AG04449 (cell line): ENCODE results near the gene TSPEAR.

Experiments
- CTCF ChIA-PET: fragments of 350-600 bp; formaldehyde crosslinking; extraction: SDS; loops from one replicate; lab custom pipeline; 2021; ENCODE audit warnings: antibody characterized with exemption; lab: Yijun Ruan, JAX
- POLR2A ChIA-PET: fragments of 400-600, 350-600 bp; formaldehyde crosslinking; extraction: SDS; loops from one replicate; lab custom pipeline; 2020; ENCODE audit warnings: antibody characterized with exemption, inconsistent platforms; lab: Yijun Ruan, JAX
- DNase-seq: peaks from one replicate; pipeline ENCODE4 v3.0.0-alpha.2; 2010; ENCODE audit warnings: low read depth, low spot score
- H3K4me3 ChIP-seq: 2 replicates; pipeline ENCODE4 v1.5.1; 2011; ENCODE audit warnings: low read depth, mild to moderate bottlenecking, control low read depth, low read length
- TF ChIP-seq, protein P1 (sequence below): IDR thresholded peaks from one replicate; pipeline ENCODE4 v1.5.1; 2011; ENCODE audit warnings: mild to moderate bottlenecking, moderate library complexity, low read length, control low read depth, inconsistent platforms; ENCODE audit not compliant: insufficient read depth; ENCODE audit errors: missing control alignments

TSPEAR gene

DNA sequence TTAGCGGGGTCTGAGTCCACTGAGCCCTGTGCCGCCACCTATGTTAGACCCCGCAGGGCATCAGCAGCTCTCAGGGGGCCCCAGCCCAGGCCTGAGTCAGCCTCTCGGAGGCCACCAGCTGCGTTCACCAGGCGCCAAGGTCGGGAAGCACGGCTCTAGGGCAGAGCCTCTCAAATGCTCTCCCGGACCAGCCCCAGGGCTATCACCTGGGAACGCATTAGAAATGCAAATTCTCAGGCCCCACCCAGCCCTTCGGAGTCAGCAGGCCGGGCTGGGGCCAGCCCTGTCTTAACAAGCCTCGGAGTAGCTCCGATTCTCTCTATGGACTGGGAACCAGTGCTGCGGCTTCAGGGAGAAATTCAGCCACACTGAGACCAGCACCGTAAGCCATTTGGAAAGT lies 37.2 kb upstream of the TSPEAR start:
- no peak for DNase-seq
- ChIA-PET CTCF (interaction anchor here (1.3 kb wide), 1 partner anchor 9 kb away, joined by 3 read pairs; no protein-coding TSS in a partner anchor), POLR2A (no interaction called here)
- no peak overlapping the region for H3K4me3 ChIP-seq
- TF ChIP-seq, protein P1, sequence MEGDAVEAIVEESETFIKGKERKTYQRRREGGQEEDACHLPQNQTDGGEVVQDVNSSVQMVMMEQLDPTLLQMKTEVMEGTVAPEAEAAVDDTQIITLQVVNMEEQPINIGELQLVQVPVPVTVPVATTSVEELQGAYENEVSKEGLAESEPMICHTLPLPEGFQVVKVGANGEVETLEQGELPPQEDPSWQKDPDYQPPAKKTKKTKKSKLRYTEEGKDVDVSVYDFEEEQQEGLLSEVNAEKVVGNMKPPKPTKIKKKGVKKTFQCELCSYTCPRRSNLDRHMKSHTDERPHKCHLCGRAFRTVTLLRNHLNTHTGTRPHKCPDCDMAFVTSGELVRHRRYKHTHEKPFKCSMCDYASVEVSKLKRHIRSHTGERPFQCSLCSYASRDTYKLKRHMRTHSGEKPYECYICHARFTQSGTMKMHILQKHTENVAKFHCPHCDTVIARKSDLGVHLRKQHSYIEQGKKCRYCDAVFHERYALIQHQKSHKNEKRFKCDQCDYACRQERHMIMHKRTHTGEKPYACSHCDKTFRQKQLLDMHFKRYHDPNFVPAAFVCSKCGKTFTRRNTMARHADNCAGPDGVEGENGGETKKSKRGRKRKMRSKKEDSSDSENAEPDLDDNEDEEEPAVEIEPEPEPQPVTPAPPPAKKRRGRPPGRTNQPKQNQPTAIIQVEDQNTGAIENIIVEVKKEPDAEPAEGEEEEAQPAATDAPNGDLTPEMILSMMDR: no peak

DNA sequence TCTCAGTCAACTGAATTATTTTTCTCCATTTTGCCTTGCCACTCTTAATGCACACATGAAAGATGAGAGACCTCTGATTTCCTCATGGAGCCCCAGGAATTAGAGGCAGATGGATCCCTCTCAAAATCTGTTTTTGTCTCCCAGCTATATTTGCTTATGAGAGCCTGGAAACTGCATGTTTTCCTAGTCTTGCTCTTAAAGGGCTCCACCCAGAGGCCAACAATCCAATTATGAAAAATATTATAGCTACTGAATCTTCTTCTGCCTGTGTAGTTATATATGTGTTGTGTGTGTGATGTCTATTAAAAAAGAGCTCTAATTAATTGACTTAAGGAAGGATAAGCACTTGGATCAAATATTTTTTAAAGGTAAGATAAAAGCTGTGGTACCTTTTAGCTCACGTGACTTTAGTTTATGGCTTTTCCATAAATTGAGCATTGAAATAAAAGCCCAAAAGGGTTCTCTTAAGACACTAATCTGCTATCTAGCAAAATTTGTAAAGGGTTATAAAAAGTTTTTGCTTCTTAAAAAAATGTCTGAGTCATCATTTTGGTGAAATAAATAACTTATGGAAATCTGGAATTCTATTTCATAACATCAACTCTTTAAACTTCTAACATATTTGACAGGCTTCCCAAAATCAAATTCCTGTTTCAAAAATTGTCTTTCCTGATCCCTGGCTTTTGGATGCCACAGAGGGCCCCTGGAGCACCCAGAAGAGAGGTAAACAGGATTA lies 31.2 kb upstream of the TSPEAR start:
- TF ChIP-seq, protein P1: no peak
- ChIA-PET CTCF (interaction anchor here (0.7 to 1.4 kb wide), 6 partner anchors 11 to 232 kb away, joined by 3 to 6 read pairs (median 4); no protein-coding TSS in a partner anchor), POLR2A (interaction anchor here (0.5 kb wide), 1 partner anchor 876 kb away, joined by 3 read pairs; no protein-coding TSS in a partner anchor)
- DNase-seq: no peak
- no peak overlapping the region for H3K4me3 ChIP-seq

DNA sequence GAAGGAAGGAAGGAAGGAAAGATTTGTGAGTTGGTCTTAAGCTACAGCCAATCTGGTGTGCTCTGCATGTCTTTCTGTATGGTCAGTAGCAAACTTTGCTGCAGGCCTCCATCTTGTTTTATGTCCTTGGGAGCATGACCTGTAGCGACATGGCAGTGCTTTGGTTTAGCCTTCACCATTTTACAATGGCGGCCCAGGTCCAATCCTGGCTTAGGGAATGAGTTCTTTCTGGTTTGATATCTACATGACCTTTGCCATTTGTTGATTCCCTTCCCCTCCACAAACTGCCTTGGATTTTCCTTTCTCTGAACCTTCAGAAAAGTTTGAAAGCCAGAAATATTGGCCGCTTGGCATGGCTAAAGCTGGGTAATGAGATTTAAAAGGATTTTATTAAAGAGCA lies 30.5 kb upstream of the TSPEAR start:
- no peak overlapping the region for H3K4me3 ChIP-seq
- no peak for DNase-seq
- CTCF ChIA-PET: interaction anchor here (1.1 to 1.4 kb wide), 4 partner anchors 16 to 232 kb away, joined by 3 to 6 read pairs (median 4); no protein-coding TSS in a partner anchor
- POLR2A ChIA-PET: interaction anchor here (0.5 kb wide), 1 partner anchor 877 kb away, joined by 3 read pairs; no protein-coding TSS in a partner anchor
- TF ChIP-seq, protein P1: no peak

DNA sequence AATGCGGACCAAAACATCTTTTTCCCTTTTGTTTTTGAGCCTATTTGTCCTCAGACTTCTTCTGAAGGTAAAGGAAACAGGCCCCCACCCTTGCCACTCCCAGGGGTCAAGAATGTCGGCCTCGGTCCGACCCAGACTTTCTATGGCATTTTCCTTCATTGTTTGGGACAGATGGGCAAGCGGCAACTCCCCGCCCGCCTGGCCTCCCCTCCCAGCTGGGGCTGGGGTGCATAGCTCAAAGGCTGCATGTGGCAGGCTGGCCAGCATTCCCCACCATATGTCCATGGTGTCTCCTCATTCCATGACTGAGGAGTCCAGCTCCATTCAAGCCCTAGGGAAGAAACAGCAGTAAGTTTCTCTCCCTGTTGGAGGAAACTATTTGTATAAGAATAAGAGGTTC lies 29.4 kb upstream of the TSPEAR start:
- no peak overlapping the region for H3K4me3 ChIP-seq
- POLR2A ChIA-PET: no interaction called here
- CTCF ChIA-PET: interaction anchor here (0.8 kb wide), 1 partner anchor 14 kb away, joined by 3 read pairs; no protein-coding TSS in a partner anchor
- TF ChIP-seq, protein P1: no peak
- DNase-seq: no peak

DNA sequence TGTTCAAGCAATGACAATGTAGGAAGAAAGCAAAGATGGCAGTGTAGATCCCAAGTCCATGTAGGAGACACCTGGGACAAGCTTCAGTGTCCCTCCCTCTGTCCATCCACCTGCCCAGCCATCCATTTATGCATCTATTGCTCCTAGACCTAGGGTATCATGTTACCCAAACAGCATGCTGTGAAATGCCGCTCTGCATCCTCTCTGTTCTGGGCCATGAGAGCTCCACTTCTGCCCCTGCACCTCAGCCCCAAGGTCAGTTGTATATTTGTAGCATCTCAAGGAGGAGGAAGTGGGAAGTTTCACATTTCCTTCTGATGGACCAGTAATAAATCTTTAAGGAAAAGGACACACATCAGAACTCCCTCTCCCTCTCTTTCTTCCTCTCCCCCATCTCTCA lies 27.9 kb upstream of the TSPEAR start:
- CTCF ChIA-PET: no interaction called here
- no peak for DNase-seq
- TF ChIP-seq, protein P1: no peak
- POLR2A ChIA-PET: no interaction called here
- no peak overlapping the region for H3K4me3 ChIP-seq

DNA sequence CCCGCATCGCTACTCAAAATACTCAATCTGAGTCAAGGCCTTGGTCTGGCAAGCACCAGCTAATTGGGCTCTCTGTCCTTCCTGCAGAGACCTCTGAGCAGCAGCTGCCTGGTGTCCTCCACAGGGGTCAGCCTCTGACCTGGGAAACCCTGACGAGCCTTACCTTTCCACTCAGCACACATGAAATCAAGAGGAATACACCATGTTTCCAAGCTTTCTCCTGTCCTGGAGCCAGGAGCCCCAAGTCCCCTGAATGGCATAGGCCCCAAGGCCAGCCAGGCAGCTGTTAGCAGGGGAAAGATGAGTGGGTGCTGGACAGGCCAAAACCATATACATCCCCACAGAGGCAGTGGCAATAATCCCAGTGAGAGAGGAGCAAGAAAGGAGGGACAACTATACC lies 27.2 kb upstream of the TSPEAR start:
- ChIA-PET POLR2A (no interaction called here), CTCF (no interaction called here)
- H3K4me3 ChIP-seq: no peak overlapping the region
- TF ChIP-seq, protein P1: no peak
- DNase-seq: no peak
